Measurements from ENCODE around the gene IGF1R.

The IGF1R gene

GRCh38 chr15:98776607-98777281, 128.4 kb downstream of the IGF1R start:
- no peak for DNase-seq (ENCODE audit: low read depth)

- no peak for DNase-seq (ENCODE audit: low read depth)
These were observed 129.1 kb downstream of the IGF1R start for GRCh38 chr15:98777426-98777825.

- DNase-seq (ENCODE audit: low read depth): no peak
These were observed 130.1 kb downstream of the IGF1R start for GRCh38 chr15:98778263-98778959.

DNA sequence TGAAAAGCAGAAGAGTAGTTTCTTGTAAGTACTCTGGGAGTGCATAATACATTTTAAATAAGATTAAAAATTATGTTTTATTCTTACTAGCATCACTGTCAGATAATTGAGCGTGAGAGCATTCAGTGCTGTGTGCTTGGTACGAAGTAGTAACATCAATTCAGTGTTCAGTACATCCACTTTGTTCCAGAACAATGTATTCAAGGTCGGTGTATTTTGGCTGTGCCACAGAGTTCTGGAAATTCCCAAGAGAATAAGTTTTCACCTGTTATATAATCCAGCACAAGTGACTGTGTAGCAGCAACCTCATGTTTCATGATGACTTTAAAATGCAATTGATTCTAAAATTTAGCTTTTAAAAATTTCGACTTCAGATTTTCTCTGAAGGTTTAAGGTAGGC, 130.6 kb downstream of the IGF1R start:
- no peak for DNase-seq (ENCODE audit: low read depth)

DNA sequence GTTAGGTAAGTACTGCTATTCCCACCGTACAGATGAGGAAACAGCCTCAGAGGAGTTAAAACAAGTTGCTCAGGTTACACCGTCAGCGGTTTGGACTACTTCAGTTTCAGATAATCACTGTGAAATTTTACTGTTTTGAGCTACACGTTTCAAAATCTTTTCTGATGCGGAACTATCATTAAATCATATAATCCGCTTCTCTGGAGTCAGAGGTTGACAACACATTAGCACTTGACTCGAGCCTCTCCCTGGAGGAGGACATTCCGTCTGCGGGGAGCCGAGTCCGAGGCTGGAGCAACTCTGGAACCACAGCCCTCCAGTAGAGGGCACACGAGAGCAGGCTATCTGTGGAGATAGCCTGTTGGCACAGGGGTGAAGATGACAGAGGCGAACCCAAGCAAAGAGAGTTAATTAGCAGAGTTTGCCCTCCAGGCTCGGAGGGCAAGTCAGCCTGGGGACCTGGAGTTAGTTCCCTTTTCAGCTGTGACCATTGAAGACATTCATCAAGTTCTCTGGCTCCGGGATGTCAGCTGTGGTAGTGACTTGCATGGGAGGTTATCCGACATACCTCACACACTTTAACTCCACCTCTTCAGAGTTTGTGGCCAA, 131.2 kb downstream of the IGF1R start:
- peak; percentile 48 for DNase-seq (ENCODE audit: low read depth)

- DNase-seq (ENCODE audit: low read depth): no peak
These were observed 133.5 kb downstream of the IGF1R start for GRCh38 chr15:98781838-98782237.

- no peak for DNase-seq (ENCODE audit: low read depth)
These were observed 134.5 kb downstream of the IGF1R start for GRCh38 chr15:98782801-98783200.

GRCh38 chr15:98785431-98785806, 137.1 kb downstream of the IGF1R start:
- no peak for DNase-seq (ENCODE audit: low read depth)

DNA sequence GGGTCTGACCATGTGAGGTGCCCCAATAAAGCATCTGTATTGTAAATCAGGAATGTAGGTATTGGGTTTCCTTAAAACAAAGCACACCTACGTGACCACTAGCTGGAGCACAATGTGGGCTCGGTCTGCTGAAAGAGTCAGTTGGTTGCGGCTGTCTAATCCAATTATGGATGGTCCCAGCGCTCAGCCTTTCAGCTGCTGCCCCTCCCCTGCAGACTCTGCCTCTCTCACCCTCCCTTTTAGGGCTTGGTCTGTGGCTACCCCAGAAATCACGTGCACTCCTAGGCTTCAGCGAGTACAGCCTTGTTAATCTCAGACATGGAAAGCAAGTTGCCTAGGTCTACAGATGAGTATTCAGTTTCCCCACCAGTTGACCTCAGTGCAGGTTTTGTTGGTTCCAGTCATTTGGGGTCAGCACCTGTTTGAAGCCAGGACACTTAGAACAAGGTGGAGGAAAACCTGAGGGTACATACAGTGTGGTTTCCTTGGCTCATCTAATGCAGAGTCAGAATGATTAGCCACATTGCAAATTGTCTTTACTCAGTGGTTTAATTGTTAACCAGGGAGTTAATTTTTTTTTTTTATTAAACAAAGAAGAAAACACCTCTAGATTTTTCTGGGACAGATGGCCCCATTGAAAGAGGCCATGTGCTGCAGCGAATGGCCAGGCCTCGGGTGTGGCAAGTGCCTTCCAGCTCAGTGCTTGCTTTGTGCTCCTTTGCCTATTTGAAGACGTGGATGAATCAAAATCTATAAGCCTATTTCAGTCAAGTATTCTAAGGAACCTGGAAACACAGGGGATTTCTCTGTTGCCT, 137.7 kb downstream of the IGF1R start:
- DNase-seq (ENCODE audit: low read depth): no peak

GRCh38 chr15:98786717-98787116, 138.4 kb downstream of the IGF1R start:
- DNase-seq (ENCODE audit: low read depth): no peak

DNA sequence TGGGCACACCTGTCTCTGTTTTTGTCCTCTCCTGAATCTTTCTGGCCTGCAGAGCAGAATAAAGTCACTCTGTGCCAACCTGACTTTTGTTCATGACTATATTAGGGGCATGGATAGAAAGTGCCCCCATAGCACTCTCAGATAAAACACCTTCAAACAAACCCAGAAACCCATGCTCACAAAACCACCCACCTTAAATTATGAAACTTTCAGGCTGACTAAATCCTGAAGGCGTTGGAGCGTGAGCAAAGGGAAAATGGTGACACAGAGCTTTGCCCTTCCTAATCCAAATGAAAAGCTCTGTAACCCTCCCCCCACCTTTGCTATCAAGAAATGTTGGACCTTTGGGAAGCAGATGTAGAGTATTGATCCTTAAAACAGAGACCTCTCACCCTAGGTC, 138.9 kb downstream of the IGF1R start:
- no peak for DNase-seq (ENCODE audit: low read depth)

DNA sequence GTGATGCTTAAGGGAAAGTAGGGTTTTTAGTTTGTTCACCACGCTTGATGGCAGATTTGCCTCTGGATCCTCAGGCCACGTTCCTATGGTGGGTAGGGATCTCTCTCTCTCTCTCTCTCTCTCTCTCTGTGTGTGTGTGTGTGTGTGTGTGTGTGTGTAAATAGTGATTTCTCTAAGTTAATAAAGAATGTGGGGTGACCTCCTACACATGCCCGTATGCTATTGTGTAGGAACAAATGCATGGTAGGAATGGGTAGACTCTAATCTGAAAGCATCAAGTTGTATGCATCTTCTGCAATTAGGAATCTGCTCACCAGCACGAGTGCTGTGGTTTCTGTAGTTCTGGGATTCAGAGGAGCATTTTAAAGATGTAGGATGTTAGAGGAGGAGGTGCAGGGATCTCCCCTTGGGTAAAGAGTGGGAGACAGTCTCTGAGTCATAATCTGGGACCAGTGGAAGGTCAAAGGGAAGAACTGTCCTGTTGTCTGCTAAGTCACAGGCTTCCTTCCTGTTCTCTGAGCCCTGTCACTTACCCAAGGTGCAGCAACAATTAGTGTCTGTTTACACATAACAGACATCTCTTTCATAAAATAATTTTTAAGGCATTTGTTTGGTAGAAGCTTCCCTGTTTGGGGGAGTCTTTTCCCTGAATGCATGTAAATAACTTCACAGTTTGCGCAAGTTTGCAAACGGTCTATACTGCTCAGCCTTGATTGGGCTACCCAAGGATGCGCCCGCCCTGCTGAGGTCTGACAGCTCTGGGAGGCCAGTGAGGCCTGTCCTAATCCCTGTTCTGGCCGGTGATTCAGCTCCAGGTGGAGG, 139.8 kb downstream of the IGF1R start:
- DNase-seq (ENCODE audit: low read depth): no peak

DNA sequence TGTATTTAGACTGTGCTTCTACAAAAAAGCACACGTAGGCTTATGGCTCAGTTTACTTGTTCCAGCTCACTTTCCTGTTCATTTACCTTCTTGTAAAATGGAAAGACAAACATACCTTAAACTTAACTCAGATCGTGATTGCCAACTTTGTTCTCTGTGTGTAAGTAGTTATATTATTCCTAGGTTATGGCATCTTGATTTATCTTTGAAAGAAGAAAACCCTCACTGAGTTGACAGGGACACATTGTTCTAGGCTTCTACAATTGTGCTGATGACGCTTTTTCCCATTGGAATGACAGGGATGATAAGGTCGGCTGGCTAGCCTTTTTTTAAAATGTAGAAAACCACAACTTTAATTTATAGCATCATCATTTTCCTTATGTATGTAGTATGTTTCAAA, 140.7 kb downstream of the IGF1R start:
- DNase-seq (ENCODE audit: low read depth): no peak

- no peak for DNase-seq (ENCODE audit: low read depth)
These were observed 141.9 kb downstream of the IGF1R start for GRCh38 chr15:98790270-98790669.

DNA sequence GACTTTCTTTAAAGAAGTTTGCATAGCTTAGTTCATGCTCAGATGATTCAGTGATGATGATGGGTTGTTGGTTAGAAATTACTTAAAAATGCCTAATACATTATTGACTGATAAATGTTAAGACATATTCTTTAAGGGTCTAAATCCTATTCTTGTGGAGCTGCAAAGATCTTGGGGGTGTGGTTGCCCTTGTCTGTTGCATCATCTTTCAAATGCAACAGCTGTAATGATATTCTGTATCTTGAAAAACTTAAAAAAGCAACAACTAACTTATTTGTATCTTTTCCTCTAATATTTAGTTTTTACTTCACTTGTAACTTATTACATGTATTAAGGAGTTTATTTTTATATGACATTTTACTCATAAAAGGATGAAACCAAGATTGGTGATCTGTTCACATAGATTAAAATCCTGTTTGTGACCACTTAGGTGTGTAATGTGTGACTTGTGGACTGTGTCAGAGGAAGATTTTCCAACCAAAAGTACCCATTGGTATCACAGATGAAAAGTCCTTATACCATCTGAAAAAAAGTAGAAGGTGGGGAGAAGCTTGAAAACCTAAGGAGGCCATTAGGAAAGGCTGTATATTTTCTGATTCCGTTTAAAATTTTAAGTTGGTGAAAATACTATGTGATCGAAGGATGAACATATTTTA, 142.8 kb downstream of the IGF1R start:
- no peak for DNase-seq (ENCODE audit: low read depth)

- DNase-seq (ENCODE audit: low read depth): no peak
These were observed 143.8 kb downstream of the IGF1R start for GRCh38 chr15:98792117-98792516.

DNA sequence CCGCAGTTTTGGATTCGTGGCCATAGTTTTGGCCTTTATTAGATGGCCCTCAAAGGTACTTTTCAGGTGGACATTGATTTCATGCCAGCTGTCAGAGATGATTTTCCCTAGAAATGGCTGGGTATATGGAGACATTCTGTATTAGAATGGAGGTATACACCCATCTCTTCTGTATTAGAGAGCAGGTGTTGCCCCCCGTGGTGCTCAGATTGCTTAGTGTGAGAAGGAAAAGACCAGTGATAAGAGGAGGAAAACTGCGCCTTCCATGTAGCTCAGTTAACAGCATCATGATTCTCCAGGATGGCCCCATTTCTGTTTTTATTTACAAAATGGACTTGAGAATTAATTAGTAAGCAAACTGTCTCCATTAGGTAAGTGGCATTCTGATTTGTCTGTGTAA, 145.9 kb downstream of the IGF1R start:
- no peak for DNase-seq (ENCODE audit: low read depth)

DNA sequence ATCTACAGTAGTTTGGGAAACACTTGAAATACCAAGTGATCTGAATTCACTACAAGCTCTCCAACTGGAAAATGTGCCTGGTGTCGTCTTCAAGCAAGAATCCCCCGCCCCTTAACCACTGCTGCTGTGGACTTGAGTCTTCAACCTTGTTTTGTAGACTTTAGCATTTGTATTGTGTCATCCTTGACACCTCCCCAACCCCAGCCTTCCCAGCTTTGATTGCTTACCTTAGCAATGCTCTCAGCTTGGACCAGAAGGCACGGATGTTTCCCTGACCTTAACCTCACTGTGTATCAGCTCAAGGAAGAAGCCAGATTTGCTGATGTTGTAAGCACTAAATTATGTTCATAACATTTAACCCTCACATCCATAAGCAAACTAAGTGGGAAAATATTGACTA, 146.4 kb downstream of the IGF1R start:
- no peak for DNase-seq (ENCODE audit: low read depth)

DNA sequence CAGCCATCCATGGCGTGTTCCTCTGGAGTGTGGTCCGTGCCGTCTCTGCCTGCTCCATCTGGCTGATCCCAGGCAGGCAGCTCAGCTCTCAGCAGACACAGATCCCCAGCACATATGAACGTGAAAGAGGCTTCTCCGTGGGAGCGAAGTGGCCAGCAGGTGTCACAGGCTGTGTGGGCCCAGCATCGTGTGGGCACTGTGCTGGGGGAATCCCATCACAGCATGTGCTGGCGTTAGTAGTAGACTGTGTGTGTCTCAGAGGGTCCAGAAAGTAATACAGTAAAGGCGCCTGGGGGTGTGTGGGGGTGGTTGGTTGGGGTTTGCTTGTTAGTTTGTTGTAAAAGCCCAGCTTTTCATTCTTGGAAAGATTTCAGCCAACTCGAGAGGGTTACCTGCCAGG, 147.6 kb downstream of the IGF1R start:
- no peak for DNase-seq (ENCODE audit: low read depth)

- DNase-seq (ENCODE audit: low read depth): no peak
These were observed 148.5 kb downstream of the IGF1R start for GRCh38 chr15:98796685-98797357.

All from activated T-helper 1 cell treated with Interleukin-2 at 50 U/mL for 16 hours (primary cell).